CD4-positive, alpha-beta T cell treated with Interferon gamma for 1 hour (primary cell): Measurements from ENCODE around the gene PARD6G.

Source experiments
- DNase-seq: peaks from one replicate; pipeline ENCODE4 v3.0.0-alpha.2; 2020

PARD6G gene

DNA sequence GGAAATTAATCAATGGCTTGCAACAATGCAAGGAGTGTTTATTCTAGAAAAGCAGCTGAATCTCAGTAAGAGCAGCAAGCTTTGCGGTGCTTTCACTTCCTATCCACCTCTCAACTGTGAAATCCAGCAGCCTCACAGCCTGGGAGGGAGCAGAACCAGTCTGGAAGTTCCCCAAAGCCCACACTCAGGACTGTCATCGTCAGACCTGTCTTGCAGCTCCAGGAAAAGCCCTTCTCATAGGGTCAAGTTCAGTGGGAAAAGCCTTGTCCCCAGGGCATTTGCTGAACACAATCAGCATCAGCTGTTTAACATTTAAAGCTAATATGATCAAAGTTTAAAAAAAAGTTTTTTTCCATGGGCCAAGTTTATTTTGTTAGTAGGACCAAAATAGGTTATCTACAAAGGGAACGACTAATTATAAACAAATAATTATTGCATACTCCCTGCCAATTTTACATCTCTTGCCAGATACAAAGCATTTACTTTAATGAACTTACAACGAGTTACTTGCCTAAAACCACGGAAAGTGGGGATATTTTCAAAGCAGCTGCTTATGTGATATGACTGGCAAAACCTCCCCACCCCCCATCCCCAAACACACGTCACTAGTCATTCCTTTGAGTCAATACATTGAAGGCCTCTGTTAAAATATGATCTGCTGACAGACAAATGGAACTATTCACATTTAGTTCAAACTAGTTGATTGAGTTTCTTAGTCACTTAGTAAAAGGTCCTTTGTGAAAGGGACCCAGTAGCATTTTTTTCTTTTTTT is 36.8 kb downstream of the PARD6G start:
- DNase-seq = no peak

GRCh38 chr18:80208620-80209019 is 38.7 kb downstream of the PARD6G start:
- no peak for DNase-seq

GRCh38 chr18:80205294-80205693 is 42.0 kb downstream of the PARD6G start:
- no peak for DNase-seq

DNA sequence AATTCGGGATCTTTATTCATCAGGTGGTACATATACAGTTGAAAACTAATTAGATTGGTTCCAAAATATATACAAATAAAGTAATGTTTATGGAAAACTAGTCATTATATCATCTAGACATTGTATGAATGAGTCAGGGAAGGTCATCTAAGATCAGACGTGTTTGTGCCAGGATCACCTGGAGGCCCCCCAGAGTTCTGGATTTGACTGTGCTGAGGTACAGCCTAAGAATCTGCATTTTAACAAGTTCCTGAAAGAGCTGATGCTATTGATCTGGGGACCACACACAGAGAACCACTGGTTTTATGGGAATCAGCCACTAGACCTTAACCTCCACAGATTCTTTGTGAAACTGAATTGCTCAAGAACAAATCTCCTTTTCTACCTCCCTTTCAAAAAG is 43.2 kb downstream of the PARD6G start:
- no peak for DNase-seq

DNA sequence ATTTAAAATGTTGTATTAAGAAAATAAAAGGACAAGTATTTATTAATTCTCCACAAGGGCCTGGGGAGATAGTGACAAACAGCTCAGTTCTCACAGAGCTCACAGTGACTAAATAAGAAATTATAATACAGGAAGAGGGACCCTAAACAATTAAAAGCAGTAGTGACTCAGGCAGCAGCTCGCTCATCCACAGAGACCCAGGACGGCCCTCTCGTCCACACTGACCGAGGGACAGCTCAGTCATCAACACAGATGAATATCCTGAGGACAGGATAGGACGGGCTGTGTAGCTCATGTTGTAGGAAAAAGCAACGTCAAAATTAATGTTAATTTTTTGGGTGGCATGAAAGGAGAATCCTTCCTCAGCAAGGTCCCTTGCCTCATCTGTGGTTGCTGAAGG is 44.1 kb downstream of the PARD6G start:
- no peak for DNase-seq

- DNase-seq = no peak
Observed at GRCh38 chr18:80202264-80202998, 44.9 kb downstream of the PARD6G start.

DNA sequence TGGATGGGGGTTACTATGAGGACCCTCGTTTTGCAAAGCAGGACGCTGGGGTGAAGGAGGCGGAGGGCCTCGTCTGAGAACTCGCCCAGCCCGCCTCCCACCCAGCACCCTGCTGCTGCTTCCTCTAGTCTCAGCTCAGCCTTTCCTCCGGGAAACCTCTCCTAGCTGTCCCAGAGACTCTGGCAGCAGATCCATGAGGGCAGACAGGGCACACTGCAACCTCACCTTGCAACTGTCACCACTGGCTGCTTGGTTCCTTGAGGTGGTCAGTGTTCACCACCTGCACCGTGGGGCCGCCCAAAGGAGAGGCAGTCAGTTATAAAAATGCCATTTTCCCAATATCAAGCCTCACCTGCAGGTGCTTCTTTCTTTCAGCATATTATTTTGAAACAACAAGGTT is 45.6 kb downstream of the PARD6G start:
- no peak for DNase-seq

DNA sequence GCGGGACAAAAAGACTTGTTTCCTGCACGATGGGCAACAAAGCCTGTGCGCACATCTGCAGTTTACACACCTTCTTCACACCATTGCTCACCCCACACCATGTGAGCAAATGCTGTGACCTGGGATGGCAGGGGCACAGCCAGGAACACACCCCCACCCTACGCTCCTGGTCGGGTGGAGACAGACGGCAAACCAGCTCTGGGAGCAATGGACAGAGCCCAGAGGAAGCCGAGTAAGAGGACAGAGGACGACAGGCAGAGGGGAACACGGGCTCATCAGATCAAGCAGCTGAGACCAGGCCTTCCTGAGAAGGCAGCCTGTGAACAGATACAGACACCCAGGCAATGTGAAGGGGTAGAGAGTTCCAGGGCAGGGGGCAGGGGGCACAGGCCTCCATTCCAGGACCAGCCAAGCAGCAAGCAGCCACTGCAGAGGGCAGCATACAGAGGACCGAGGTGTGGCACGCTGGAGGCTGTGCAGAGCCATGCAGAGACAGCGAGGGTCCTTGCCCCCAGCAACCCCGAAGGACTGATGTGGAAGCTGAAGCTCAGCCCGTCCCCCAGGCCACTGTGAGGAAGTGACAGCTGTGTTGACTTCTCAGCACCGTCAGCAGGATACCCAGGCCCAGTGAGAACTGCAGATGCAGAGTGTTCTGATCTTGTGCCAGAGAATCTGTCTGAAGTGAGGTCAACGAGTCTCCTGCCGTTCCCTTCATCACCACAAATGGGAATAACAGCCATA is 46.2 kb downstream of the PARD6G start:
- no peak for DNase-seq

- DNase-seq = no peak
Observed at GRCh38 chr18:80200171-80200931, 47.0 kb downstream of the PARD6G start.

DNA sequence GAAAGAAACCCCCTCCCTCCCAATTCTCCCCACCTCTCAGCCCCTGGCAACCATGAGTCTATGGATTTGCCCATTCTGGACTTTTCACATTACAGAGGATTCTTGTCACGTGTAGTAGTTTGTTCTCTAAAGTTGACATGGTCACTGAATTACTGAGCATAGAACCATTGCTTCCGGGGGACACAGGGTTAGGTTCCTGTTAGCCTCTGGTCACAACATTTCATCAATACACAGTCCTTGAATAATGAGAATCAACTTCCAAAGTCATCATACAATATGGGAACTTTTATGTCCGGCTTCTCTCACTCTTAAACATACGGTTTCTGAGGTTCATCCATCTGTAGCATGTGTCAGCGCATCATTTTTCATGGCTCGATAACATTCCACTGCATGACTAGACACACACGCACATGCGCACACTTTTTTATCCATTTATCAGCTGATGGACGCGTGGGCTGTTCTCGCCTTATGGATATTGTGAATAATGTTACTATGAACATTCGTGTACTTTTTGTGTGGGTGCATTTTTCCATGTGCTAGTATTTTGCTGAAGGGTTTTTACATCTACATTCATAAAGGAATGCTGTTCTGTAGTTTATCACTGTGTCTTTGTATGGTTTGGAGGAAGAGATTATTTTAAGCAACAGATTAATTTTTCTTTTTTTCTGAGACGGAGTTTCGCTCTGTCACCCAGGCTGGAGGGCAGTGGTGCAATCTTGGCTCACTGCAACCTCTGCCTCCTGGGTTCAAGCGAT is 48.1 kb downstream of the PARD6G start:
- no peak for DNase-seq

- no peak for DNase-seq
Observed at GRCh38 chr18:80198391-80198790, 48.9 kb downstream of the PARD6G start.

GRCh38 chr18:80197528-80197927 is 49.8 kb downstream of the PARD6G start:
- no peak for DNase-seq

- no peak for DNase-seq
Observed at GRCh38 chr18:80196528-80197320, 50.6 kb downstream of the PARD6G start.

- DNase-seq = no peak
Observed at GRCh38 chr18:80194874-80195570, 52.3 kb downstream of the PARD6G start.

- no peak for DNase-seq
Observed at GRCh38 chr18:80193701-80194100, 53.6 kb downstream of the PARD6G start.

GRCh38 chr18:80192653-80193385 is 54.5 kb downstream of the PARD6G start:
- no peak for DNase-seq

DNA sequence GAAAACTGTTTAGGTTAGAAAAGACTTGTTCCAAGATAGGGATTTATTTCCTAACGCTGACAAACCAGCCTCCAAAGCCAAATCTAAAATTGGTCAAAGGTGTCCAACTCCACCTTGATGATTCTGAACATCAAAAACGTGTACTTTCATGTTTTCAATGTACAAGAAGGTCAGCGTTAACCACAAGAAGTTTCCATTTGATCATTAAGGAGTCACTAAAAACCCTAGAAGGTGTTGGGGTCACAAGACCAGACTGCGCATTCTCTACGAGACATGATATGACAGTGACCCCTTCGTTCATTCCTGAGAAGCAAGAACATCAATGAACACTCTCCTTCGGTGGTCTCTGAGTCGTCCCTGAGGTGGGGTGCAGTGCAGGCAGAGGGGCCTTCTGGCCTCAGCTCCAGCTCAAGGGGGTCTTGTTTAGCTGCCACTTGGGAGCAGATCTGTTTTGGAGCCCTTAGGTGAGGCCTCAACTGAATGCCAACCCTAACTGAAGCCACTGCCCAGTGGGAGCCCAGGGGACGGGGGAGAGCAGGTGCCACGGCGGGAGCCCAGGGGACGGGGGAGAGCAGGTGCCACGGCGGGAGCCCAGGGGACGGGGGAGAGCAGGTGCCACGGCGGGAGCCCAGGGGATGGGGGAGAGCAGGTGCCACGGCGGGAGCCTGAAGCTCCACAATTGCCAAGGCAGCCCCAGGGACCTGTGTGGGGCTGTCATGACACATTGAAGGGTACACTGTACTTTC is 55.2 kb downstream of the PARD6G start:
- no peak for DNase-seq

DNA sequence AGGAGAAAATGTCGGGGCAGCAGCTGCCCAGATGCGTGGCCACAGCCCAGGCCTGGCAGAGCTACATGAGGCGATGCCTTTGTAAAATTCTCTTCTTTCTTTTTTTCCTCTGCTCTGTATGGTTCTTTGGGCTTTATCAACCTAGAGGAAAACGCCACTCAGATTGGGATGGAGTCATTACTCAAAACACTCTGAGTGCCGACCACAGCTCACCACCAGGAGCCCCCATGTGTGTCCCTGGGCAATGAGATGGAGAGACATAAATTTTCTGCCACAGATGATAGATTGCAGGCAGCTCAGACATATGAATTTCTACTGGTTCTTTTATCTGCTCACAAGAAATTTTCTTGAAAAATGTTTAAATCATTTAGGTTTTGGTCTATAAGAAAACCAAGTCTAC is 56.0 kb downstream of the PARD6G start:
- no peak for DNase-seq

DNA sequence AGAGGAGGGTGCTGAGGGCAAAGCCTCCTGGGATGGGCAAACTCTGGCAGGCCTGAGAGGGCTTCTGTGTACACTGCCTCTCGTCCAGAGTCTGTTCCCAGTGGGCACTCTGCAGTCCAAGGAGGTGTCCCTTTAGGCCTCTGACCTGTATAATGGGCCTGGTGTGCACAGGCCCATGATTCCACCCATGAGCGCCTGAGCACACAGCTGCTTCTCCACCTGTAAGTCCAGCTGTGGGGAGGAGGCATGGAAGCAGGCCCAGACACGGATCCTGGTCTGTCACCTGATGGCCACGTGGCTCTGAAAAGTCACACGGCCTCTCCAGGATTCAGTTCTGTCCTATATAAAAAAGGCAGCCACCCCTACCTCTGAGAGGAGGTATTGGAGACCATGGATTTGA is 57.0 kb downstream of the PARD6G start:
- DNase-seq = no peak
